HuH-7 (cell line): ENCODE data around the gene RNASE9.
A peak's percentile ranks its signal among the peaks of the same experiment; 100 is the strongest.
"Not testable (repeated sequence)": the region's sequence is repeated elsewhere in the genome, so short reads cannot be mapped to it uniquely, and the experiment has no call there.

Source experiments
- DNase-seq: peaks from one replicate; pipeline ENCODE4 v3.0.0; 2011; ENCODE audit warnings: low spot score

The RNASE9 gene

GRCh38 chr14:20572382-20572990, 11.6 kb upstream of the RNASE9 start:
- not testable (repeated sequence) for DNase-seq

- DNase-seq = not testable (repeated sequence)
Measured at GRCh38 chr14:20570720-20571119, 9.9 kb upstream of the RNASE9 start.

GRCh38 chr14:20569865-20570264, 9.0 kb upstream of the RNASE9 start:
- DNase-seq = not testable (repeated sequence)

- DNase-seq = no peak
Measured at GRCh38 chr14:20569066-20569465, 8.2 kb upstream of the RNASE9 start.

GRCh38 chr14:20568393-20568792, 7.5 kb upstream of the RNASE9 start:
- no peak for DNase-seq

GRCh38 chr14:20567199-20567598, 6.4 kb upstream of the RNASE9 start:
- not testable (repeated sequence) for DNase-seq

GRCh38 chr14:20564501-20564997, 3.7 kb upstream of the RNASE9 start:
- no peak for DNase-seq

GRCh38 chr14:20563971-20564370, 3.1 kb upstream of the RNASE9 start:
- no peak for DNase-seq

GRCh38 chr14:20559461-20559904, 1.4 kb downstream of the RNASE9 start:
- DNase-seq = no peak

- DNase-seq = no peak
Measured at GRCh38 chr14:20557212-20557542, 3.7 kb downstream of the RNASE9 start.

- DNase-seq = no peak
Measured at GRCh38 chr14:20556500-20557211, 4.2 kb downstream of the RNASE9 start.

- DNase-seq = no peak
Measured at GRCh38 chr14:20555845-20556244, 5.0 kb downstream of the RNASE9 start.

- DNase-seq = no peak
Measured at GRCh38 chr14:20553024-20553423, 7.8 kb downstream of the RNASE9 start.

- DNase-seq = no peak
Measured at GRCh38 chr14:20551606-20552005, 9.2 kb downstream of the RNASE9 start.

- DNase-seq = no peak
Measured at GRCh38 chr14:20550926-20551325, 9.9 kb downstream of the RNASE9 start.

- DNase-seq = no peak
Measured at GRCh38 chr14:20548414-20549158, 12.3 kb downstream of the RNASE9 start.

GRCh38 chr14:20546877-20547276, 14.0 kb downstream of the RNASE9 start:
- no peak for DNase-seq

GRCh38 chr14:20539906-20540305, 20.9 kb downstream of the RNASE9 start:
- DNase-seq = no peak

- peak; percentile 52 for DNase-seq
Measured at GRCh38 chr14:20530771-20531571, 29.9 kb downstream of the RNASE9 start.

- no peak for DNase-seq
Measured at GRCh38 chr14:20529806-20530205, 31.0 kb downstream of the RNASE9 start.

- DNase-seq = no peak
Measured at GRCh38 chr14:20524027-20524426, 36.8 kb downstream of the RNASE9 start.

- DNase-seq = no peak
Measured at GRCh38 chr14:20522332-20522731, 38.5 kb downstream of the RNASE9 start.
